K562 (cell line): ENCODE data around the gene ARHGAP12. TPM values are rescaled to one million over a fixed set of nuclear protein-coding genes. Genes with fewer than 3 reads are reported as not detected.

Experiments
- BACH1 ChIP-seq: fragments of 200-800 bp; sonication (Bioruptor generic); IDR thresholded peaks from 2 replicates; pipeline ENCODE4 v1.6.1; 2016; ENCODE audit warnings: missing genetic modification characterization, missing compliant biosample characterization
- BMI1 ChIP-seq: fragments of 150-350 bp; IDR thresholded peaks from 2 replicates; pipeline ENCODE4 v1.6.1; 2014; ENCODE audit warnings: low read length
- BRD9 ChIP-seq: fragments of 450-650 bp; IDR thresholded peaks from 2 replicates; pipeline ENCODE4 v1.6.1; 2018; ENCODE audit warnings: low read depth; ENCODE audit not compliant: partially characterized antibody
- CBFB ChIP-seq: sonication (generic); formaldehyde crosslinking; IDR thresholded peaks from 2 replicates; pipeline ENCODE4 v1.4.0; 2020; ENCODE audit warnings: mild to moderate bottlenecking, missing genetic modification reagents
- CBX5 ChIP-seq: IDR thresholded peaks from 2 replicates; pipeline ENCODE4 v1.6.1; 2014; ENCODE audit warnings: low read depth, borderline replicate concordance
- CEBPG ChIP-seq, 3 experiments: fragments of 200-800 bp in 1 of 3; sonication (Bioruptor generic) in 1 of 3; sonication (generic) in 1 of 3; formaldehyde crosslinking in 1 of 3; IDR thresholded peaks in 2 of 3; conservative IDR thresholded peaks in 1 of 3; 2 replicates each; pipeline versions ENCODE4 v1.6.1 to v1.8.0; 2016 to 2022; ENCODE audit warnings: missing compliant biosample characterization in 2 of 3, missing genetic modification characterization in 2 of 3, mild to moderate bottlenecking in 1 of 3, missing genetic modification reagents in 1 of 3
- FOS ChIP-seq: IDR thresholded peaks from 3 replicates; pipeline ENCODE4 v1.6.1; 2011; ENCODE audit not compliant: insufficient read length; ENCODE audit errors: extremely low read depth
- FOSL1 ChIP-seq: fragments of 200-800 bp; sonication (Bioruptor generic); conservative IDR thresholded peaks from 2 replicates; pipeline ENCODE4 v1.6.1; 2016; ENCODE audit warnings: missing genetic modification characterization, missing compliant biosample characterization
- FOXM1 ChIP-seq, 2 experiments: fragments of 450-650 bp in 1 of 2; sonication (generic) in 1 of 2; formaldehyde crosslinking in 1 of 2; IDR thresholded peaks; 2 replicates each; pipeline versions ENCODE4 v1.6.1 to v1.9.0; 2017 to 2022; ENCODE audit warnings: low read depth in 2 of 2, mild to moderate bottlenecking in 2 of 2, missing genetic modification reagents in 1 of 2, moderate library complexity in 1 of 2
- L3MBTL2 ChIP-seq: fragments of 450-650 bp; IDR thresholded peaks from 2 replicates; pipeline ENCODE4 v1.6.1; 2016; ENCODE audit warnings: mild to moderate bottlenecking, moderate library complexity
- SIN3A ChIP-seq, 2 experiments: fragments of 150-350 bp in 1 of 2; IDR thresholded peaks; 2 replicates each; pipeline ENCODE4 v1.6.1; 2011 to 2016; ENCODE audit warnings: borderline replicate concordance in 2 of 2, low read depth in 2 of 2, low read length in 2 of 2, mild to moderate bottlenecking in 2 of 2, moderate library complexity in 2 of 2; ENCODE audit not compliant: control insufficient read depth in 1 of 2
- SRSF7 ChIP-seq: fragments of 200-400 bp; formaldehyde crosslinking; optimal IDR thresholded peaks from 2 replicates; pipeline ENCODE3; 2017; ENCODE audit warnings: mild to moderate bottlenecking, low read depth, low read length
- ZNF384 ChIP-seq: IDR thresholded peaks from 2 replicates; pipeline ENCODE4 v1.6.1; 2012; ENCODE audit warnings: low read depth, low read length, improper control_type of control experiment
- ZNF699 ChIP-seq: fragments of 250-450 bp; sonication (Bioruptor Pico); IDR thresholded peaks from 2 replicates; pipeline ENCODE4 v1.8.0; 2021; ENCODE audit warnings: mild to moderate bottlenecking, moderate library complexity; ENCODE audit not compliant: insufficient replicate concordance
- polyA plus RNA-seq, 8 experiments: library from polyadenylated mRNA; depleted of rRNA in 4 of 8; stranded (reverse) in 5 of 8; unstranded in 3 of 8; fragments of >200 nt; fragmentation: Nextera tagmentation in 2 of 8; fragmentation: Illumina TruSeq in 1 of 8; extraction: Ambion mirVana in 2 of 8; extraction: Trizol in 1 of 8; gene quantifications; 2 replicates each; pipeline versions ENCODE4 v1.2.1 to v1.2.3, GENCODE V29; 2011 to 2014; ENCODE audit warnings: inconsistent platforms in 1 of 8, missing spikeins in 1 of 8
- total RNA-seq, 7 experiments: library from RNA; depleted of rRNA in 6 of 7; stranded (reverse); fragments of >200 nt in 6 of 7; fragmentation: Illumina TruSeq in 2 of 7; extraction: Trizol in 2 of 7; gene quantifications; 2 replicates each; pipeline versions ENCODE4 v1.2.1 to v1.2.3, GENCODE V29; 2011 to 2021; ENCODE audit warnings: low replicate concordance in 1 of 7
- TF ChIP-seq, protein P1 (sequence below): sonication (generic); formaldehyde crosslinking; IDR thresholded peaks from 2 replicates; pipeline ENCODE4 v1.4.0; 2020; ENCODE audit warnings: mild to moderate bottlenecking, missing genetic modification reagents
- TF ChIP-seq, protein P2 (sequence below): sonication (generic); formaldehyde crosslinking; IDR thresholded peaks from 2 replicates; pipeline ENCODE4 v1.8.1; 2023; ENCODE audit warnings: mild to moderate bottlenecking, missing genetic modification reagents
- TF ChIP-seq, protein P3 (sequence below): fragments of 250-450 bp; sonication (Bioruptor Pico); IDR thresholded peaks from 2 replicates; pipeline ENCODE4 v1.4.0; 2020; ENCODE audit warnings: borderline replicate concordance
- TF ChIP-seq, protein P4 (sequence below): fragments of 450-650 bp; IDR thresholded peaks from 2 replicates; pipeline ENCODE4 v1.6.1; 2016; ENCODE audit warnings: mild to moderate bottlenecking
- TF ChIP-seq, protein P5 (sequence below): sonication (generic); formaldehyde crosslinking; IDR thresholded peaks from 2 replicates; pipeline ENCODE4 v1.9.0; 2022; ENCODE audit warnings: mild to moderate bottlenecking, missing genetic modification reagents

The ARHGAP12 gene
- total and polyA plus RNA-seq, 9 of the 15 experiments (the other 6 are each of a cell fraction or from before 2014, with no cell fraction given), result 4.4 to 18.7 (median 10.1) TPM

DNA sequence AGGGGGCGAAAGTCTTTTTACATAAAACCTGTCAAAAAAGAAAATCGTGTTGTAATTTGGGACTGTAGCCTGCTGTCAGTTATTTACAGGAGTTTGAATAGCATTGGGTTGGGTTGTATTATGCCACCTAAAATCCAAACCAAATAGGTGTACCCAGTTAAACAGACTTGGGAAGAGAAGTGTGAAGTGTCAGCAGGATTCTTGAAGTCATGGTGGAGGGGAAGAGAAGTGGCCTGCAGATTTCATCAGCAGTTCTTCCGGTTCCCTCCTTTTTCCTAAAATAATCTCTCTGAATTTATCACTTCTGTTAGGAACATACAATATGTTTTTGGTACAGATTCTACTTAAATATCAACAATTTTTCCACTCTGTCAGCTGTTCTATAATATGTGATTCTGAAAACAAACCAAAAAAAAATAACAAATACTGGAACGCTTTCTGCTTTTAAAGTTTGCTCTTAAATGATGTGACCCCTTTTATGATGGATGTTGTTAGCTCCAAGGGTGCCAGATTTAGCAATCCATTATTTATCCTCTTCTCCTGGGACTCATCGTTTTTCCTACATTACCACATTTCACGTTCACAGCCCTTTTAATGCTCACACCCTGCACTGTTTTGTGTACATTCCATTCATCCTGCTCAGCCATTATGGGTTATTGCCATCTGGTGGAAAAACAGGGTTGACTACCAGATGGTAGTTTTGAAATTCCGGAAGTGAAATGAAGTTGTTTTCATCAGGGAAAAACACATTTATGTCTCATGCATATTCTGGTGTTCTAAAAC is 18.7 kb upstream of the ARHGAP12 start (continued):
- TF ChIP-seq, protein P1, sequence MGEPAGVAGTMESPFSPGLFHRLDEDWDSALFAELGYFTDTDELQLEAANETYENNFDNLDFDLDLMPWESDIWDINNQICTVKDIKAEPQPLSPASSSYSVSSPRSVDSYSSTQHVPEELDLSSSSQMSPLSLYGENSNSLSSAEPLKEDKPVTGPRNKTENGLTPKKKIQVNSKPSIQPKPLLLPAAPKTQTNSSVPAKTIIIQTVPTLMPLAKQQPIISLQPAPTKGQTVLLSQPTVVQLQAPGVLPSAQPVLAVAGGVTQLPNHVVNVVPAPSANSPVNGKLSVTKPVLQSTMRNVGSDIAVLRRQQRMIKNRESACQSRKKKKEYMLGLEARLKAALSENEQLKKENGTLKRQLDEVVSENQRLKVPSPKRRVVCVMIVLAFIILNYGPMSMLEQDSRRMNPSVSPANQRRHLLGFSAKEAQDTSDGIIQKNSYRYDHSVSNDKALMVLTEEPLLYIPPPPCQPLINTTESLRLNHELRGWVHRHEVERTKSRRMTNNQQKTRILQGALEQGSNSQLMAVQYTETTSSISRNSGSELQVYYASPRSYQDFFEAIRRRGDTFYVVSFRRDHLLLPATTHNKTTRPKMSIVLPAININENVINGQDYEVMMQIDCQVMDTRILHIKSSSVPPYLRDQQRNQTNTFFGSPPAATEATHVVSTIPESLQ (CRISPR knock-in tag), result no peak
- TF ChIP-seq, protein P2, sequence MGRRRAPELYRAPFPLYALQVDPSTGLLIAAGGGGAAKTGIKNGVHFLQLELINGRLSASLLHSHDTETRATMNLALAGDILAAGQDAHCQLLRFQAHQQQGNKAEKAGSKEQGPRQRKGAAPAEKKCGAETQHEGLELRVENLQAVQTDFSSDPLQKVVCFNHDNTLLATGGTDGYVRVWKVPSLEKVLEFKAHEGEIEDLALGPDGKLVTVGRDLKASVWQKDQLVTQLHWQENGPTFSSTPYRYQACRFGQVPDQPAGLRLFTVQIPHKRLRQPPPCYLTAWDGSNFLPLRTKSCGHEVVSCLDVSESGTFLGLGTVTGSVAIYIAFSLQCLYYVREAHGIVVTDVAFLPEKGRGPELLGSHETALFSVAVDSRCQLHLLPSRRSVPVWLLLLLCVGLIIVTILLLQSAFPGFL (CRISPR knock-in tag), result no peak
- TF ChIP-seq BRD9, result peak; percentile 94
- peak; percentile 22; the same call in 1 of the 2 replicates for TF ChIP-seq FOXM1 (IDR thresholded peaks at IDR 0.05; ENCODE audit: low read depth)
- no peak for TF ChIP-seq FOXM1 (CRISPR knock-in tag; IDR thresholded peaks at IDR 0.05; ENCODE audit: low read depth)
- peak; percentile 60 for TF ChIP-seq FOSL1 (tag)
- TF ChIP-seq CBFB (CRISPR knock-in tag), result no peak
- no peak for TF ChIP-seq FOS
- peak; percentile 32; the same call in 1 of the 2 replicates for TF ChIP-seq BACH1 (tag)
- TF ChIP-seq BMI1, result no peak
- no peak for TF ChIP-seq ZNF384
- TF ChIP-seq, protein P3, sequence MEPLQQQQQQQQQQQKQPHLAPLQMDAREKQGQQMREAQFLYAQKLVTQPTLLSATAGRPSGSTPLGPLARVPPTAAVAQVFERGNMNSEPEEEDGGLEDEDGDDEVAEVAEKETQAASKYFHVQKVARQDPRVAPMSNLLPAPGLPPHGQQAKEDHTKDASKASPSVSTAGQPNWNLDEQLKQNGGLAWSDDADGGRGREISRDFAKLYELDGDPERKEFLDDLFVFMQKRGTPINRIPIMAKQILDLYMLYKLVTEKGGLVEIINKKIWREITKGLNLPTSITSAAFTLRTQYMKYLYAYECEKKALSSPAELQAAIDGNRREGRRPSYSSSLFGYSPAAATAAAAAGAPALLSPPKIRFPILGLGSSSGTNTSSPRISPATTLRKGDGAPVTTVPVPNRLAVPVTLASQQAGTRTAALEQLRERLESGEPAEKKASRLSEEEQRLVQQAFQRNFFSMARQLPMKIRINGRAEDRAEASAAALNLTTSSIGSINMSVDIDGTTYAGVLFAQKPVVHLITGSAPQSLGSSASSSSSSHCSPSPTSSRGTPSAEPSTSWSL (CRISPR knock-in tag), result no peak
- TF ChIP-seq CBX5, result no peak
- no peak for TF ChIP-seq ZNF699
- no peak for TF ChIP-seq SRSF7
- no peak for TF ChIP-seq SIN3A (IDR thresholded peaks at IDR 0.05; ENCODE audit: borderline replicate concordance in 2 of 2, control insufficient read depth in 1 of 2, low read depth in 2 of 2, low read length in 2 of 2)
- TF ChIP-seq, protein P4, sequence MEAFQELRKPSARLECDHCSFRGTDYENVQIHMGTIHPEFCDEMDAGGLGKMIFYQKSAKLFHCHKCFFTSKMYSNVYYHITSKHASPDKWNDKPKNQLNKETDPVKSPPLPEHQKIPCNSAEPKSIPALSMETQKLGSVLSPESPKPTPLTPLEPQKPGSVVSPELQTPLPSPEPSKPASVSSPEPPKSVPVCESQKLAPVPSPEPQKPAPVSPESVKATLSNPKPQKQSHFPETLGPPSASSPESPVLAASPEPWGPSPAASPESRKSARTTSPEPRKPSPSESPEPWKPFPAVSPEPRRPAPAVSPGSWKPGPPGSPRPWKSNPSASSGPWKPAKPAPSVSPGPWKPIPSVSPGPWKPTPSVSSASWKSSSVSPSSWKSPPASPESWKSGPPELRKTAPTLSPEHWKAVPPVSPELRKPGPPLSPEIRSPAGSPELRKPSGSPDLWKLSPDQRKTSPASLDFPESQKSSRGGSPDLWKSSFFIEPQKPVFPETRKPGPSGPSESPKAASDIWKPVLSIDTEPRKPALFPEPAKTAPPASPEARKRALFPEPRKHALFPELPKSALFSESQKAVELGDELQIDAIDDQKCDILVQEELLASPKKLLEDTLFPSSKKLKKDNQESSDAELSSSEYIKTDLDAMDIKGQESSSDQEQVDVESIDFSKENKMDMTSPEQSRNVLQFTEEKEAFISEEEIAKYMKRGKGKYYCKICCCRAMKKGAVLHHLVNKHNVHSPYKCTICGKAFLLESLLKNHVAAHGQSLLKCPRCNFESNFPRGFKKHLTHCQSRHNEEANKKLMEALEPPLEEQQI, result no peak
- TF ChIP-seq L3MBTL2, result peak; percentile 86
- TF ChIP-seq CEBPG (CRISPR knock-in tag; IDR thresholded peaks at IDR 0.05), result peak; percentile 71
- TF ChIP-seq CEBPG (tag; conservative IDR thresholded peaks at IDR 0.05 in 1 of 2, IDR thresholded peaks at IDR 0.05 in 1 of 2), result peak; percentile 6 to 79; a peak in 2 of 4 replicates
- TF ChIP-seq, protein P5, sequence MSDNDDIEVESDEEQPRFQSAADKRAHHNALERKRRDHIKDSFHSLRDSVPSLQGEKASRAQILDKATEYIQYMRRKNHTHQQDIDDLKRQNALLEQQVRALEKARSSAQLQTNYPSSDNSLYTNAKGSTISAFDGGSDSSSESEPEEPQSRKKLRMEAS (CRISPR knock-in tag), result no peak
